Endodermal cell (in vitro differentiated cells): ENCODE results near the gene AKT1. TPM values are rescaled to one million over a fixed set of nuclear protein-coding genes. Genes with fewer than 3 reads are reported as not detected.

Experiments
- DNase-seq: peaks from one replicate; pipeline ENCODE4 v3.0.0-alpha.2; 2017
- H3K27ac ChIP-seq: 2 replicates; pipeline ENCODE4 v1.5.1; 2013; ENCODE audit warnings: mild to moderate bottlenecking, low read depth, low read length, moderate library complexity
- H3K27me3 ChIP-seq: 2 replicates; pipeline ENCODE4 v1.6.1; 2013; ENCODE audit warnings: mild to moderate bottlenecking, low read length, moderate library complexity; ENCODE audit not compliant: insufficient read depth, control insufficient read depth, poor library complexity, severe bottlenecking
- H3K36me3 ChIP-seq: 2 replicates; pipeline ENCODE4 v1.7.0; 2013; ENCODE audit warnings: mild to moderate bottlenecking, low read length, moderate library complexity; ENCODE audit not compliant: control insufficient read depth, insufficient read depth
- H3K4me1 ChIP-seq: one replicate; pipeline ENCODE4 v1.7.0; 2013; ENCODE audit warnings: low read length; ENCODE audit not compliant: control insufficient read depth, insufficient read depth
- H3K4me3 ChIP-seq: 2 replicates; pipeline ENCODE4 v1.5.1; 2013; ENCODE audit warnings: mild to moderate bottlenecking, low read length, moderate library complexity
- H3K9ac ChIP-seq: 2 replicates; pipeline ENCODE4 v1.6.1; 2013; ENCODE audit warnings: mild to moderate bottlenecking, low read length, moderate library complexity; ENCODE audit not compliant: poor library complexity, severe bottlenecking; ENCODE audit errors: extremely low read depth
- H3K9me3 ChIP-seq: 2 replicates; pipeline ENCODE4 v1.6.1; 2013; ENCODE audit warnings: mild to moderate bottlenecking, low read length, moderate library complexity; ENCODE audit not compliant: control insufficient read depth
- H3K27ac Mint-ChIP-seq: 2 replicates; pipeline ENCODE4 v1.8.0; 2020; ENCODE audit warnings: mixed read lengths
- H3K27me3 Mint-ChIP-seq: 2 replicates; pipeline ENCODE4 v1.8.0; 2021; ENCODE audit warnings: mild to moderate bottlenecking, mixed read lengths; ENCODE audit not compliant: insufficient read depth
- H3K36me3 Mint-ChIP-seq: 2 replicates; pipeline ENCODE4 v1.8.0; 2020; ENCODE audit warnings: low read depth, mixed read lengths
- H3K4me1 Mint-ChIP-seq: 2 replicates; pipeline ENCODE4 v1.8.0; 2020; ENCODE audit warnings: mixed read lengths
- H3K4me3 Mint-ChIP-seq: 2 replicates; pipeline ENCODE4 v1.8.0; 2020; ENCODE audit warnings: mild to moderate bottlenecking, moderate library complexity, mixed read lengths
- H3K9me3 Mint-ChIP-seq: 2 replicates; pipeline ENCODE4 v1.8.0; 2020; ENCODE audit warnings: mild to moderate bottlenecking, mixed read lengths
- CTCF ChIP-seq: fragments of 200-600 bp; sonication (generic); conservative IDR thresholded peaks from 2 replicates; pipeline ENCODE4 v1.5.0; 2021; ENCODE audit warnings: antibody characterized with exemption, mild to moderate bottlenecking
- WGBS, 2 experiments: methylation state at CpG; one replicate each; pipeline versions ENCODE4 v1.1.5 to v1.1.7; 2013; ENCODE audit warnings: missing lambda C conversion rate in 2 of 2, mixed read lengths in 1 of 2; ENCODE audit not compliant: insufficient coverage in 1 of 2, insufficient read length in 1 of 2; 5-methylcytosine and 5-hydroxymethylcytosine counted together
- total RNA-seq, 2 donors: library from RNA; stranded (reverse); fragmentation: NEBNext Ultra II Directional in 1 of 2; extraction: Animal tissue kit (Norgen Biotek cat#: 25700) in 1 of 2; gene quantifications; 2 replicates in 1 of 2; 3 replicates in 1 of 2; pipeline ENCODE4 v1.2.1, GENCODE V29; 2021

Gene AKT1
- total RNA-seq, 2 donors from 2014 or later = 133 to 152 TPM

GRCh38 chr14:104757238-104757585, 38.3 kb downstream of the AKT1 start:
- 94 to 96% methylated on average over 9 to 10 of the region's 10 CpGs for WGBS, 2 experiments
- Mint-ChIP-seq H3K27me3 (no peaks in the 10 kb centered on the region), H3K4me3 (no peak overlapping the region), H3K36me3 (peaks cover 41% of the 10 kb centered on the region), H3K4me1 (peaks cover 8% of the 10 kb centered on the region), H3K9me3 (peaks cover 3% of the 10 kb centered on the region), H3K27ac (no peak overlapping the region)
- Histone ChIP-seq H3K27me3 (no peaks in the 10 kb centered on the region), H3K9ac (no peak overlapping the region), H3K4me1 (no peaks in the 10 kb centered on the region), H3K9me3 (no peaks in the 10 kb centered on the region), H3K4me3 (no peak overlapping the region), H3K27ac (no peak overlapping the region), H3K36me3 (peaks cover 50% of the 10 kb centered on the region)
- no peak for DNase-seq
- no peak for TF ChIP-seq CTCF

- Mint-ChIP-seq H3K36me3 (peaks cover 38% of the 10 kb centered on the region), H3K4me3 (no peak overlapping the region), H3K4me1 (peaks cover 8% of the 10 kb centered on the region), H3K9me3 (peaks cover 3% of the 10 kb centered on the region), H3K27ac (no peak overlapping the region), H3K27me3 (no peaks in the 10 kb centered on the region)
- TF ChIP-seq CTCF = no peak
- no peak overlapping the region for H3K9ac ChIP-seq
- H3K27ac ChIP-seq = no peak overlapping the region
- 92 to 93% methylated on average over 18 to 27 of the region's 27 CpGs for WGBS, 2 experiments
- no peaks in the 10 kb centered on the region for H3K27me3 ChIP-seq
- DNase-seq = no peak
- no peak overlapping the region for H3K4me3 ChIP-seq
- no peaks in the 10 kb centered on the region for H3K9me3 ChIP-seq
- H3K36me3 ChIP-seq = peaks cover 45% of the 10 kb centered on the region
- H3K4me1 ChIP-seq = no peaks in the 10 kb centered on the region
These were observed 38.9 kb downstream of the AKT1 start for GRCh38 chr14:104756477-104757237.

GRCh38 chr14:104755621-104756020, 39.9 kb downstream of the AKT1 start:
- 95 to 97% methylated on average over 11 of the region's 11 CpGs for WGBS, 2 experiments
- Histone ChIP-seq H3K27ac (no peak overlapping the region), H3K9me3 (no peaks in the 10 kb centered on the region), H3K4me3 (no peak overlapping the region), H3K36me3 (peaks cover 45% of the 10 kb centered on the region), H3K27me3 (no peaks in the 10 kb centered on the region), H3K9ac (no peak overlapping the region), H3K4me1 (no peaks in the 10 kb centered on the region)
- Mint-ChIP-seq H3K36me3 (peaks cover 35% of the 10 kb centered on the region), H3K4me3 (no peak overlapping the region), H3K4me1 (peaks cover 8% of the 10 kb centered on the region), H3K27me3 (no peaks in the 10 kb centered on the region), H3K9me3 (peaks cover 9% of the 10 kb centered on the region), H3K27ac (no peak overlapping the region)
- TF ChIP-seq CTCF = no peak
- no peak for DNase-seq
